D341Med (cell line): Measurements from ENCODE around the gene TAAR2.
A peak's percentile ranks its signal among the peaks of the same experiment; 100 is the strongest.
"Not testable (repeated sequence)": the region's sequence is repeated elsewhere in the genome, so short reads cannot be mapped to it uniquely, and the experiment has no call there.

Source experiments
- DNase-seq: peaks from one replicate; pipeline ENCODE4 v3.0.0; 2012; ENCODE audit warnings: low spot score

Gene TAAR2

GRCh38 chr6:132612449-132613108 is 11.5 kb downstream of the TAAR2 start:
- DNase-seq = no peak

DNA sequence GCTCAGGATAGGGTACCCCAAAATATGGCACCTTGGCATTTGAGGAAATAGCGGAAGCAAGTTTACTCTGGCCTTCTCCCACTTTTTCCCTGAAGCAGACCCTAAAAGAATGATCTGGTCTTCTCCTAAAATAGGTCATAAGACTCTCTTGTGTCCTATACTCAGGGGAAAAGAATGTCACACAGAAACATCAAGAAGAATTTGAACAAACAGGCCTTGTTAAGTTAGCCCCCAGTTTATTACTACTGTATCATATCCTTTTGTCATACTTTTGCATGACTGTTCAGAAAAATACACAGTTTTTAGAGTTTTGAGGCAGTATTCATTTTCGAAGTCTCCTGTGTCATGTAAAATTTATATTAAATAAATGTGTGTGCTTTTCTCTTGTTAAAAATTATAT is 12.5 kb downstream of the TAAR2 start:
- DNase-seq = no peak

DNA sequence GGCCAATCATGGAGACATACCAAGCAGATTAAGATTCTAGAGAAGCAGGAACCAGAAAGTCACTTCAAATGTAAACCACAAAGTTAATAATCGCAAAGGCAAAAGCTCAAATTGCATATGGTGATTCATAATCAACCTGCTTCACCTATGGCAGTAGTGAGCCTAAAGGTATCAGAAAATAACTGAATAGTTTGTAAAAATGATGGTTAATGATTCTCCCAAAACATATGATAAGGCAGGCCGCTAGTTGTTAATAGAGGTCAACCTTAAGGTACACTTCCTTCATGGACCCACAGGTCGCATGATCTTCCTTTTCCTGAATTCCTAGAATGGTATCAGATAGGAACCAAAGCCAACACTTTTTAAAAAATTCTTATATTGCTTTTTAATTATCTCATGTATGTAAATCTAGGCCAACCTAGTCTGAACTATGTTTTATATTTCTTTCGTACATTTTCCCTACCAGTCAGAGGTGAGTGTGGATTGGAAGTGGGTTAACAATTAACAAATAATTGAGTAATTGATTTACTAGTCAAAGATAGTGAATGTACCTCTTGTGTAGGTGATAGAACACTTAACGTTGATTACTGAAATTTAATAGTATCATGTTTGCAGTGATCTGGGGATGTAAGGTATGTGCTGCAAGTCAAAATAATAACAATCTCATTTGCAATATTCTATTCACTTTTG is 16.4 kb downstream of the TAAR2 start:
- no peak for DNase-seq

GRCh38 chr6:132604635-132605152 is 19.4 kb downstream of the TAAR2 start:
- no peak for DNase-seq

GRCh38 chr6:132600900-132601299 is 23.2 kb downstream of the TAAR2 start:
- not testable (repeated sequence) for DNase-seq

- peak; percentile 38 for DNase-seq
These were observed 25.6 kb downstream of the TAAR2 start for GRCh38 chr6:132598473-132598872.

- DNase-seq = no peak
These were observed 27.9 kb downstream of the TAAR2 start for GRCh38 chr6:132596201-132596600.

DNA sequence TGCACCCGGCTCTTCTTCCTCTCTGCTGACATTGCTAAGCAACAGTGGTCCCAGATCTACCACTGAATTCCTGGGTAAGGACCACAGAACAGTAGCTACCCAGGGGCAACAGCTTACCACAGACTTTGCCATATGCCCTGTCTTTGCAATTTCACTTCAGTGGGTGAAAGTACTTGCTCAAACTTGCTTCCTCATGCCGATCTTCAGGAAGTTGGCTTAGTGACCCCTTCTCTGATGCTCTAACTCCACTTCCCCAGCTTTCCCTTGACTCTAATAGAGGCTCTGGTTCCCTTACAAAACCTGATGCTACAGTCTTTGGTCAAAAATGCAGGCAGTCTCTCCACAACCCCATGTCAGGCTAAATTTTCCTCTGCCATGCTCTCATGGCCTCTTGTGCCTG is 31.2 kb downstream of the TAAR2 start:
- DNase-seq = no peak

GRCh38 chr6:132590362-132590761 is 33.7 kb downstream of the TAAR2 start:
- DNase-seq = no peak

DNA sequence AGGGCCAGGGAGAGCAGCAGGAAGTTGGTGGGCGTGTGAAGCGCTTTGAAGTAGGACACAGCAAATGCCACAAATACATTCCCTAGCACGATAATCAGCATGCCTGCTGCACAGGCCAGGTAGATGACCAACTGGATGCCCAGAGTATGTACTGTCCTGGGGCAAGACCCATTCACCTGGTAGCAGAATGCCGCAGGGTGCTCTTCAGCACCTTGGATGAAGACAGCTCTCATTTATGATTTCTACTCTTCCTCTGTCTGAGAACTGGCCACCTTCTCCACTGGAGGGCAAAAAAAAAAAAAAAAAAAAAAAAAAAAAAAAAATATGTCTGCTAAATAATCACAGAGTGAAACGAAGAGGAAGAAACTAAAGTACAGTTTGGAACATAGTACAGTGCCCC is 34.6 kb downstream of the TAAR2 start, which contains the start of gene TAAR5:
Gene TAAR5 (minus strand): TSS at position 288 of the 400 bp plus-strand sequence. CDS start 55 bp downstream, at position 233.
- DNase-seq = no peak

DNA sequence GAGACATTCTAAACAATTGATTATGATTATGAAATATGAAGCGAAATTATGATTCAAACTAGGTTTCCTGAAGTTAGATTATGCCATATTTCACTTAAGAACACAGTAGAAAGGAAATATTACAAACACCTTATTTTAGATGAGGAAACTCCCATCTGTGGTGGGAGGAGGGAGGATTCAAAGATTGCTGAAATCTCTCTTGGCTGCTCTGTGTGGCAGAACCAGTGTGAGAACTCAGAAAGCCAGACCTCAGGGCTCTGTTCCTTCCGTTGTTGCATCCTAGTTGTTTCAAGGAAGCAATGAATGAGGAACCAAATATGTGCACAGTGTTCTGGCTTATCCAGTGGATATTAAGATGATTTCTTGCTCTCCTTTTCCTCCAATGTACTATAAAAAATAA is 36.7 kb downstream of the TAAR2 start:
- DNase-seq = no peak

GRCh38 chr6:132584698-132585097 is 39.4 kb downstream of the TAAR2 start:
- no peak for DNase-seq

DNA sequence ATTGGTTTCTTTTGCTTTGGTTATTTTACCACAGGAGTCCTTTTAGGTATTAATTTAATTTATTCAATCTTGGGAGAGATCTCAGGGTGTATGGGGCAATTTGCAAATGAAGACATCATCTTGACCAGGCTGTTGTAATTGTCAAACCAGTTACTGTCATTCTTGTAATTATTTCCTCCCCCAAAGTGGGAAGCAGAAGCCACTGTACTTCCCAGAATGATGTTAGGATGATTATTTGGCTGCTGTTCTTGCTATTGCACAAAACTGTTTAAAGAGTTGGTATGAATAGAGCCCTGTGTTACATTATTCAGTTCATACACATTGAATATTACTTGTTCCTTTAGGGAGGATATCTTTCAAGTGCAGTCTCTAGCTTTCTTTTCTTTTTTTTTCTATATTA is 52.3 kb downstream of the TAAR2 start:
- DNase-seq = no peak

DNA sequence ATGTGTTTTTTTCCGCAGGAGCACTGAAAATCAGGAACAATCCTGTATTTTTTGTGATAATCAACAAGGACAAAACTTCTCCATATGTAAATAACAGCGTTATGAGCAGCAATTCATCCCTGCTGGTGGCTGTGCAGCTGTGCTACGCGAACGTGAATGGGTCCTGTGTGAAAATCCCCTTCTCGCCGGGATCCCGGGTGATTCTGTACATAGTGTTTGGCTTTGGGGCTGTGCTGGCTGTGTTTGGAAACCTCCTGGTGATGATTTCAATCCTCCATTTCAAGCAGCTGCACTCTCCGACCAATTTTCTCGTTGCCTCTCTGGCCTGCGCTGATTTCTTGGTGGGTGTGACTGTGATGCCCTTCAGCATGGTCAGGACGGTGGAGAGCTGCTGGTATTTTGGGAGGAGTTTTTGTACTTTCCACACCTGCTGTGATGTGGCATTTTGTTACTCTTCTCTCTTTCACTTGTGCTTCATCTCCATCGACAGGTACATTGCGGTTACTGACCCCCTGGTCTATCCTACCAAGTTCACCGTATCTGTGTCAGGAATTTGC is 53.8 kb downstream of the TAAR2 start, which contains the start of gene TAAR6:
Gene TAAR6 (plus strand): TSS at position 102 of the 557 bp plus-strand sequence. CDS start 0 bp downstream, at position 102.
- DNase-seq = no peak

- no peak for DNase-seq
These were observed 54.9 kb downstream of the TAAR2 start for GRCh38 chr6:132569170-132569569.

DNA sequence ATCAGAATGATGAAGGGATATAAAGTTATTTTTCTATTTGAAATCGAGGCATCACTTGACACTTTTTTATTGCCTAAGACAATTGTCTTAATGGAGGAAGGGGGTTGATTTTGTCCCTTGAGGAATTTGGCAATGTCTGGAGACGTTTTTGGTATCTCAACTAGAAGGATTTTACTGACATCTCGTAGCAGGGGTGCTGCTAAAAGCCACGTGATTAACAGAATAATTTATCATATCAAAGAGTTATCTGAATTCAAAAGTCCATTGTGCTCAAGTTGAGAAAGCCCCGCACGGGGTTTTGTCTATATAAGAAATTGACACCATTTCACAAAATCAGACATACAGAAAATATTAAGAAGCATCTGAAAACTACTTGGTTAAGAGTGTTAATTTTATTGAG is 55.5 kb downstream of the TAAR2 start:
- no peak for DNase-seq

DNA sequence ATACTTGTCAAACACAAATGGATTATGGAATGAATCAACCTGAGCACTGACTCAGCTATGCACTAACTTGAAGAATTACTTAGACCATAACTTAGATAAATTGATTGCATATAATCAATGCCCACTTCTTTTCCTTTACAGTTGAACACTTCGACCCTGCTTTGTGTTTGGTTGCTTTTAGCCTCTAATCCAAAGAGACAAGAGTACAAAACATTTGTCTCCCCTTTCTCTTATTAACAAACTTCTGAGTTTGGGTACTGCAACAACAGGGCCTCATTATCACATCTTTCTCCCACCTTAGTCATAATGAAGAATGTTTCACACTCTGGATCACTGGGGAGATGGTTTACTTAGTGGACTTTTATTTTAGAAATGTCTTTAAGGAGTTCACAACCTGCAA is 56.5 kb downstream of the TAAR2 start:
- DNase-seq = no peak
